NCI-H2029 (cell line): ENCODE results near the gene PLXNA1.

Experiments
- DNase-seq: peaks from one replicate; lab custom pipeline; 2025; lab: John Stamatoyannopoulos, UW

PLXNA1 gene

GRCh38 chr3:126967386-126967785, 15.5 kb upstream of the PLXNA1 start:
- DNase-seq = no peak

GRCh38 chr3:126968391-126969390, 14.2 kb upstream of the PLXNA1 start:
- DNase-seq = no peak

- no peak for DNase-seq
Measured at GRCh38 chr3:126969586-126969985, 13.3 kb upstream of the PLXNA1 start.

GRCh38 chr3:126970101-126970500, 12.8 kb upstream of the PLXNA1 start:
- DNase-seq = no peak

- no peak for DNase-seq
Measured at GRCh38 chr3:126970921-126971320, 12.0 kb upstream of the PLXNA1 start.

GRCh38 chr3:126971891-126972351, 11.0 kb upstream of the PLXNA1 start:
- no peak for DNase-seq

- no peak for DNase-seq
Measured at GRCh38 chr3:126972866-126973265, 10.0 kb upstream of the PLXNA1 start.

GRCh38 chr3:126973814-126974213, 9.1 kb upstream of the PLXNA1 start:
- DNase-seq = no peak

GRCh38 chr3:126974756-126975155, 8.2 kb upstream of the PLXNA1 start:
- DNase-seq = no peak

GRCh38 chr3:126976906-126977305, 6.0 kb upstream of the PLXNA1 start:
- DNase-seq = no peak

GRCh38 chr3:126977821-126978220, 5.1 kb upstream of the PLXNA1 start:
- DNase-seq = no peak

- DNase-seq = no peak
Measured at GRCh38 chr3:126978291-126978690, 4.6 kb upstream of the PLXNA1 start.

GRCh38 chr3:126979046-126979628, 3.8 kb upstream of the PLXNA1 start:
- no peak for DNase-seq

GRCh38 chr3:126980266-126980811, 2.6 kb upstream of the PLXNA1 start:
- no peak for DNase-seq

GRCh38 chr3:126982126-126982470, 817 bp upstream of the PLXNA1 start:
- no peak for DNase-seq

GRCh38 chr3:126983276-126983652, 349 bp downstream of the PLXNA1 start:
- DNase-seq = no peak

- no peak for DNase-seq
Measured at GRCh38 chr3:126983653-126984390, 907 bp downstream of the PLXNA1 start.

- DNase-seq = no peak
Measured at GRCh38 chr3:126984391-126985131, 1.6 kb downstream of the PLXNA1 start.

GRCh38 chr3:126985132-126985985, 2.4 kb downstream of the PLXNA1 start:
- no peak for DNase-seq

GRCh38 chr3:126986001-126986400, 3.1 kb downstream of the PLXNA1 start:
- DNase-seq = no peak

- no peak for DNase-seq
Measured at GRCh38 chr3:126987129-126987528, 4.2 kb downstream of the PLXNA1 start.
